Erythroblast (primary cell): ENCODE measurements around the gene NDUFA3.
"Not testable (repeated sequence)": the region's sequence is repeated elsewhere in the genome, so short reads cannot be mapped to it uniquely, and the experiment has no call there.

ENCODE experiments used
- DNase-seq, 2 experiments: peaks; one replicate each; lab custom pipeline; 2025; lab: John Stamatoyannopoulos, UW
- GATA1 ChIP-seq: IDR thresholded peaks from 2 replicates; pipeline ENCODE4 v1.6.1; 2011; ENCODE audit warnings: low read depth, mild to moderate bottlenecking, control low read depth, low read length, moderate library complexity
- POLR2A ChIP-seq: IDR thresholded peaks from 2 replicates; pipeline ENCODE4 v1.6.1; 2011; ENCODE audit warnings: mild to moderate bottlenecking, low read length

NDUFA3 gene

DNA sequence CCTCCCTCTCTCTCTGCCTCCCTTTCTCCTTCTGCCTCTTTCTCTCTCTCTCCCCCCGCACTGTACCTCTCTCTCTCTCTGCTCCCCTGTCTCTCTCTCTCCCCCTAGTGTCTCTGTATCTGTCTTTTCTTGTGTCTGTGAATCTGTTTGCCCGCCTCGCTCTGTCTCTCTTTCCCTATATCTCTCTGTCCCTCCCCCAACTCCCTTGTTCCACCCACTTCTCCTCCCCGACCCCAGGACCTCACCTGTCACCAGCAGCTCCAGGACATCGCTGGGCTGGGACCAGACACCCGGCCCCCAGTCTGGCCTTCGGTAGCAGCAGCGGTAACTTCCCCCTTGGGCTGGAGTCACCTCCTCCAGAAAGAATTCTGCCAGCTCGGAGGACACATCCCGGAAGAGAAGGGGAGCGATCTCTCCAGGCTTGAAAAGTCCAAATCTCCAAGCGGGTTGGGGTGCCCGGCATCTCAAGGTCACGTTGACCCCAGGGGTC, 6.0 kb upstream of the NDUFA3 start:
- TF ChIP-seq GATA1 (no peak), POLR2A (no peak)
- DNase-seq, result no peak

DNA sequence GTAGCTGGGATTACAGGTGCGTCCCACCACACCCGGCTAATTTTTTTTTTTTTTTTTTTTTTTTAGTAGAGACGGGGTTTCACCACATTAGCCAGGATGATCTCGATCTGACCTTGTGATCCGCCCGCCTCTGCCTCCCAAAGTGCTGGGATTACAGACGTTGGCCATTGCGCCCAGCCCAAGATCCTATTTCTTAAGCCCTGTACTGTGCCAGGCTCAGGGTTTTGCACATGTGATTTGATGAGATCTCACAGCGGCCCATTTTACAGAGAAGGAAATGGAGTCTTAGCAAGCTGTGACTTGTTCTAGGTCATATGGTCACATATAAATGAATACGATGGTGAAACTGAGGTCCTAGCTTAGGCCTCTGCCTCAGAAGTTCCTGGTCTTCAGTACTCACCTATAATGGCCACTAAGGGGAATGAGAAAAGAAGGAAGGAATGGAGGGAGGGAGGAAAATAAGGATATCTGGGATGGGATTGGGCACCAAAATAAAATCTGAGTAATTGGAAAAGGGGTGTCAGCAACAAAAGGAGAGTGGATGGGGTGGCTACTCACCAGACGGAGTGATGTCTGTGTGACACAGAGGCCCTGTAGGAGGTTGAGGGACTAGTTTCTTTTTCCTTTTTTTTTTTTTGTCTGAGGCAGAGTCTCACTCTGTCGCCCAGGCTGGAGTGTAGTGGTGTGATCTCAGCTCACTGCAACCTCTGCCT, 3.3 kb upstream of the NDUFA3 start:
- DNase-seq, result no peak
- TF ChIP-seq POLR2A (no peak), GATA1 (no peak)

DNA sequence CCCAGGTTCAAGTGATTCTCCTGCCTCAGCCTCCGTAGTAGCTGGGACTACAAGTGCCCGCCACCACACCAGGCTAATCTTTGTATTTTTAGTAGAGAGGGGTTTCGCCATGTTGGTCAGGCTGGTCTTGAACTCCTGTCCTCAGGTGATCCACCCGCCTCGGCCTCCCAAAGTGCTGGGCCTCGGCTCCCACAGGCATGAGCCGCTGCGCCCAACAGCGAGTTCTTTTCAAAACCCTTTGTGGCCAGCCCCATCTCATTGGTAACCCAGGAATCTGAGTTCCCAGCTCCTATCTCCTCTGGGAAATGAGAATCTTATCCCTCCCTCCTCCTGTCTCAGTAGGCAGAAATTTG, 2.8 kb upstream of the NDUFA3 start:
- not testable (repeated sequence) for DNase-seq

DNA sequence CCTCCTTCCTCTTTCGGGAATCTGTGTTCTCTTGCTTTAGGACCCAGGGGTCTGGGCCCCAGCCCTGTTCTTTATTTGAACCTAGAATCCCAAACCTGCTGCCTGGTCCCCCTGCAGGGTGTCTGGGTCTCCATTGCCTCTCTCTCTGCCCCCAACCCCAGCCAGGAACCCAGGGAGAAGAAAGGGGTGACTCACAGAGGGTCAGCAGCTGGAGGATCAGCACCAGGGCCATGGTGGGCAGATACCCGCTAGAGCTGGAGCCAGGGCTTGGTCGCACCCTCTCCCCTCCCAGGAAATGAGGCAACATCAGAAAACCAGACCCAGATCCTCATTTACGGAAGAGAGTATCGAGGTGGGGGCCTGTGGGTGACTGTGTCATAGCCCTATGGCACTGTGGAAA, 2.1 kb upstream of the NDUFA3 start, which contains the start of gene OSCAR:
TSS of gene OSCAR (minus strand) at position 243 of the 400 bp plus-strand sequence. CDS start at position 232, 11 bp downstream.
- no peak for DNase-seq
- TF ChIP-seq POLR2A (no peak), GATA1 (no peak)

DNA sequence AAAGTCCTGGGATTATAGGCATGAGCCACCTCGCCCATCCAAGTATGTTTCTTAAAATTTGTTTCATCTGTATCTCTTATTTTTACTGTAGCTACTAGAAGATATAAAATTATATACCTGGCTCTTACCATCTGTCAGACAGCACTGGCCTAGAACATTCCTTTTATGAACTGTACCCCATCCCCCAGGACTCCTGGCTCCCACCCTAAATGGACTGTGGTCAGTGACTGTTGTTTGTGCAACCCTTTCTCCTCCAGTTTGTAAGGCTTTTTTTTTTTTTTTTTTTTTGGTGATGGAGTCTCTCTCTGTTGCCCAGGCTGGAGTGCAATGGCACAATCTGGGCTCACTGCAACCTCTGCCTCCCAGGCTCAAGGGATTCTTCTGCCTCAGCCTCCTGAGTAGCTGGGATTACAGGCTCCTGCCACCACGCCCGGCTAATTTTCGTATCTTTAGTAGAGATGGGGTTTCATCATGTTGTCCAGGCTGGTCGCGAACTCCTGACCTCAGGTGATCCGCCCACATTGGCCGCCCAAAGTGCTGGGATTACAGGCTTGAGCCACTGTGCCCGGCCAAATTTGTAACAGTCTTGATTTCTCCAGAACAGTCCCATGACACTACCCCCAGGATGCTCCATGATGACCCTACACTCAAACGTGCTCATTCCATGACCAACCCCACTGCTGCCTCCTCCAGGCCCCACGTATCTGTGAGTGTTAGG, 2.5 kb downstream of the NDUFA3 start:
- DNase-seq, result no peak
- no peak for TF ChIP-seq POLR2A
- TF ChIP-seq GATA1, result no peak

DNA sequence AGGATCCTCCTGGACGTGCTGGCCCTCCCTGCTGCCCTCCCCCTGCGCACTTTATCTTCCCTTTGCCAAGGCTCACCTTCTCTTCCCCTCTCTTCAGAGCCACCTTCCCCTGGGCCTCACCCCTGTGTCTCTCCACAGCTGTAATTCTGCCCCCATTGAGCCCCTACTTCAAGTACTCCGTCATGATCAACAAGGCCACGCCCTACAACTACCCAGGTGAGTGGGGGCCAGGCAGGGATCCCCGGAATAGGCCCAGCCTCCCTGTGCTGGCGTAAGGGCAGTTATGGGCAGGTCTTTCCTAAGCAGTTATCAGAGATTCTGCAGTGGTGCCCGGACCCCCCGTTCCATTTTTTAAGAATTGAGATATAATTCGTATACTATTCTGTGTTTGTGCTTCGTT, 3.1 kb downstream of the NDUFA3 start:
- DNase-seq, result no peak
- TF ChIP-seq GATA1 (no peak), POLR2A (no peak)

DNA sequence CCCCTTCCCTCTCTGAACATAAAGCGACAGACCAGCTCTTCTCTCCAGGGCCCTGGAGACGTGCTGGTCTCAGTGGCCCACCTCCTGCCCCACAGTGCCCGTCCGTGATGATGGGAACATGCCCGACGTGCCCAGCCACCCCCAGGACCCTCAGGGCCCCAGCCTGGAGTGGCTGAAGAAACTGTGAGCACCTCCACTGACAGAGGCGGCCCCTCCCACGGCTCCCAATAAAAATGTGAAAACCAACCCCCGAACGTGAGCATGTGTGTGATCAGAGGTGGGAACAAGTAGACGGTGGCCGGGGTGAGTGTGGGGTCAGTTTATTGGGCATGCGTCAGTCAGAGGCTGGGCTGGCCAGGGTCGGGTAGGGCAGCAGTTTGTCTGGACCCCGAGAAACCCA, 4.1 kb downstream of the NDUFA3 start:
- TF ChIP-seq GATA1 (no peak), POLR2A (no peak)
- no peak for DNase-seq

DNA sequence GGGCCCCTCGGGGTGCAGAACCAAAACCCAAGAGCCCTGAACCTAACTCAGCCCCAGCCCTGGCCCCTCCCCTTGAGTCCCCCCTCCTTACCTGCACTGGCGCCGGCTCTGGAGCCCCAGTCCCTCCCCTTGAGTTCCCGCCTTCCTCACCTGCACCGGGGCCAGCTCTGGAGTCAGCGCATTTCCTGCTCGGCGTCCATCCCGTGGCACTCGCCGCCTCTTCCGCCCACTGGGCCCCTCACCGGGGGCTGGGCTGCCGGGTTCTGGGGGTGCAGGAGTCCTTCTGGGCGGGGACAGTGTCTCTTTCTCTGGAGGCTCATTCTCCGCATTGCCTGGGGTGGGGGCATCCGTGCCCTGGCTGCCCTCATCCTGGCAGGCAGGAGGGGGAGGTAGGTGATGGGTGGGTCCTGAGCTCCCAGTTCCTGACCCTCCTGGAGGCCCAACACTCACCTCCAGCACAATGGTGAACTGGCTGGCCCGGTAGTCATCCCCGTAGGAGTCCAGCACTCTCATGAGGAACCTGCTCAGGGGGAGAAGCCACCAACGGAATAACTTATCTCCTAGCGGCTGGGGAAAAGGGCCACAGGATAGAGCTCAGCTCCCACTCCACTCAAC, 5.3 kb downstream of the NDUFA3 start:
- TF ChIP-seq POLR2A, result no peak
- TF ChIP-seq GATA1, result no peak
- DNase-seq, result no peak

DNA sequence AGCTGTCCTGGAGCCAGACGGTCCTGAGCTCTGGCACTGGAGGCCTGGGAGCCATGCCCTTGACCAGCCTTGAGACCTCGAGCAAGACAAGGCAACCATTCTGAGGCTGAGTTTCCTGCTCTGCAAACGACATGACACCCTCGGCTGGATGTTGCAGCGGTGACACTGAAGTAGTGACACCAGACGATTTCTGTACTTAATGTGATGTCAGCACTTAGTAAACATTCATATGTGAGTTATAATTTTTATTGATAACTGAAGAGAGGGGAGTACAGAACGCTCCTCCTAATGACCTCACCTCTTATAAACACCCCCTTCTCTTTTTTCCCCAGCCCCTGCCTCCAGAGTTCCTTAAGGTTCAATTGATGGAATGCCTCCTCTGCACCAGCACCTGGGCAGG, 5.8 kb downstream of the NDUFA3 start:
- no peak for DNase-seq
- TF ChIP-seq GATA1 (no peak), POLR2A (no peak)

DNA sequence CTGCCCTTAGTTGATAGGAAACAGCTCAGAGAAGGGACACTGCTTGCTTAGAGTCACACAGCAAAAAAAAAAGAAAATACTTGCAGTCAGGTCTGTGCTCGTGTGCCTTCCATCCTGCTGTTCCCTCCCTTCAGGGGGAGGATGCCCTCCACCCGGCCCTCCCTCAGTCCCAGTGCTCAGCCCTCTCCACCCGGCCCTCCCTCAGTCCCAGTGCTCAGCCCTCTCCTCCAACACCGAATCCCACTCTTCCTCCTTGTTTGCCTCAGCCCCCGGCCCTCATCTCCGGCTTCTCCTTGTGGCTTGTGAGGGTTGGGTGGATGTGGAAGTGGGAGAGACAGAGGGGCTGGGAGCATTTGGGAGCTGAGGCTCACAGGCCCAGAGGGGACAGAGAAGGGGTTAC, 7.0 kb downstream of the NDUFA3 start:
- no peak for DNase-seq
- no peak for TF ChIP-seq GATA1
- TF ChIP-seq POLR2A, result no peak

DNA sequence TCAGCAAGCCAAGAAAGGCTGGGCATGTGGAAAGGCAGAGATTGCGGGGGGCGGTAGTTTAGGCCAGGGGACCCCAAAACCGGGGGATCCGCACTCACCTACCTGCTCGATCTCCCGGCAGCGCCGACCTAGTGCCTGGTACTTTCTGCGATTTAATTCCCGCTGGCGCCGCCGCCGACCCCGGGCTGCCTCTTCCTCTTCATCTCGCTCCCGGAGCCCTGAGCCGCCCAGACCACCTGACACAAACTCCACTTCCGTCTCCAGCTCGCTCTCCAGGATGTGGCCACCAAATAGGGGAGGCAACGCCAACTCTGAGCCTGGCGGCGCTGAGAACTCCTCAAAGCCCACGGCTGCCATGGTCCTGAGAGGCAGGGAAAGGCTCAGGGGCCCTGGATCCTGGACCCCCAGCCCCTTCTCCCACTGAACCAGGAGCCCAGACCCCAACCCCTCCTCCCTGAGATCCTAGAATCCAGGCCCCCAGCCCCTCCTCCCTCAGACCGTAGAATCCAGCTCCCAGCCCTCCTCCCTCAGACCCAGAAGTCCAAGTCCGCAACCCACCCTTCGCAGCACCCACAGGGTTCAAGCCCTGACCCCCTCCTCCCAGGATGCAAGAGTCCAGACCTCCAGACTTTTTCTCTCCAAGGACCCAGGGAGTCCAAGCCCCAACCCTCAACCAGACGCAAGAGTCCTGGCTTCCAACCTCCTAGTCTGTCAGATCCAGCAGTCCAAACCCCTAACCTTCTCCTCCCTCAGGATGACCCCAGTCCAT, 11.9 kb downstream of the NDUFA3 start:
- no peak for DNase-seq
- no peak for TF ChIP-seq GATA1
- peak; percentile 32 for TF ChIP-seq POLR2A

DNA sequence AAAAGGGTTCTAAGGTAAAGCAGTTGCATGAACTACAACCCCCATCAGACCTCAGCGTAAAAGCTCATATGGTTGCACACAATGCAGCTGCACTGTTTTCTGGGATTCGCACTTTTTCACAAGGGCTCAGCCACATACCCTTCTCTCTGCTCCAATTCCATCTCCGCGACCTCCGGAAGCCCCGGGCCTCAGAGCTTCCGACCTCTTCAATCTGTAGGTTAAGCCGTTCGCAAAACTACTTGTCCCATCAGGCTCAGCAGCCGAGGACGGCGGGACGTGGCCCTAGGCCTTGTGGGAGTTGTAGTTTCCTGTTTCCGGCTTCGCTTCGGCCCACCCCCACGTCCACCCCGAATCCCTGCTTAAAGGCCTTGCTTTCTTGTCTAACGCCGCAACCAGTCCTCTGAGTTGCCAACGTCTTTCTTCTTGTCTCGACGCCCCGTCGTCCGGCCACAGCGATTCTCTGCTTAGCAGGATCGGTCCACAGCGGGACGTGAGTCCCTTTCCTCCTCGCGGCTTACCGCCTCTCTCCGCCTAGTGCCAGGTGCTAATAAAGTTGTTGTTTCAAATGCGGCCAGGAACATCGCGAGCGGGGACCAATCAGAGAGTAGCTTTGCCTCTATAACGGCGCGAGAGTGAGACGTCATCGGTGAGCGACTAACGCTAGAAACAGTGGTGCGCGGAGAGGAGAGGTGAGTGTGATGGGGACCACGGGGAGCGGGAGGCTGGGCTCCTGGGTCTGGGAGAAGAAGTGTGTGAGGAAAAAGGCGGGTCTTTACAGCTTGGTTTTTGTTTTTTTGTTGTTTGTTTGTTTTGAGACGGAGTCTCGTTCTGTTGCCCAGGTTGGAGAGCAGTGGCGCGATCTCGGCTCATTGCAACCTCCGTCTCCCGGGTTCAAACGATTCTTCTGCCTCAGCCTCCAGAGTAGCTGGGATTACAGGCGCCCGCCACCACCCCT, 12.7 kb downstream of the NDUFA3 start, which contains the start of the genes PRPF31 and TFPT:
TSS of gene PRPF31 (plus strand) at position 646 of the 955 bp plus-strand sequence. CDS start 2,525 bp downstream, outside the sequence.
TSS of gene TFPT (minus strand) at position 549 of the 955 bp plus-strand sequence. CDS start at position 161, 388 bp downstream.
- peak; percentile 98 to 99 for DNase-seq
- TF ChIP-seq GATA1 (no peak), POLR2A (peak; percentile 84)

DNA sequence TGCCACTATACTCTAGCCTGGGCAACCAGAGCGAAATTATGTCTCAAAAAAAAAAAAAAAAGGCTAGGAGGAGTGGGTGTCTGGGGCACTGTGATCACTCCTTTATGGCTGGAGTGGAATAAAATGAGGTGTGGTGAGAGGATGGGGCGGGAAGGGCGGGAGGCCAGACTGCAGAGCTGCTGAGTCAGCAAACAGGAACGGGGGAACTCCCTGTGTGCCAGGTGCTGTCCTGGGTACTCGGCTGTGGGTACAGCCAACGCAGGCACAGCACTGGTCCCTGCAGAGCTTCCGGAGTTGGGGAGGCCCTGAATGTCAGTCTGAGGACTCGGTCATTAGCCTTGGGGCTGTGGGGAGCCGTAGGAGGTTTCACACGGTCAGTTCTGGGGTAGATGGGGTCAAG, 18.6 kb downstream of the NDUFA3 start:
- no peak for DNase-seq
- TF ChIP-seq GATA1 (no peak), POLR2A (no peak)
